ENCODE measurements around the gene MIS12. TPM values are rescaled to one million over a fixed set of nuclear protein-coding genes. Genes with fewer than 3 reads are reported as not detected.
A peak's percentile ranks its signal among the peaks of the same experiment; 100 is the strongest.

MIS12 gene, protein sequence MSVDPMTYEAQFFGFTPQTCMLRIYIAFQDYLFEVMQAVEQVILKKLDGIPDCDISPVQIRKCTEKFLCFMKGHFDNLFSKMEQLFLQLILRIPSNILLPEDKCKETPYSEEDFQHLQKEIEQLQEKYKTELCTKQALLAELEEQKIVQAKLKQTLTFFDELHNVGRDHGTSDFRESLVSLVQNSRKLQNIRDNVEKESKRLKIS
- polyA plus RNA-seq (2012; ENCODE audit: insufficient read length, low read depth): 14.6 TPM

DNA sequence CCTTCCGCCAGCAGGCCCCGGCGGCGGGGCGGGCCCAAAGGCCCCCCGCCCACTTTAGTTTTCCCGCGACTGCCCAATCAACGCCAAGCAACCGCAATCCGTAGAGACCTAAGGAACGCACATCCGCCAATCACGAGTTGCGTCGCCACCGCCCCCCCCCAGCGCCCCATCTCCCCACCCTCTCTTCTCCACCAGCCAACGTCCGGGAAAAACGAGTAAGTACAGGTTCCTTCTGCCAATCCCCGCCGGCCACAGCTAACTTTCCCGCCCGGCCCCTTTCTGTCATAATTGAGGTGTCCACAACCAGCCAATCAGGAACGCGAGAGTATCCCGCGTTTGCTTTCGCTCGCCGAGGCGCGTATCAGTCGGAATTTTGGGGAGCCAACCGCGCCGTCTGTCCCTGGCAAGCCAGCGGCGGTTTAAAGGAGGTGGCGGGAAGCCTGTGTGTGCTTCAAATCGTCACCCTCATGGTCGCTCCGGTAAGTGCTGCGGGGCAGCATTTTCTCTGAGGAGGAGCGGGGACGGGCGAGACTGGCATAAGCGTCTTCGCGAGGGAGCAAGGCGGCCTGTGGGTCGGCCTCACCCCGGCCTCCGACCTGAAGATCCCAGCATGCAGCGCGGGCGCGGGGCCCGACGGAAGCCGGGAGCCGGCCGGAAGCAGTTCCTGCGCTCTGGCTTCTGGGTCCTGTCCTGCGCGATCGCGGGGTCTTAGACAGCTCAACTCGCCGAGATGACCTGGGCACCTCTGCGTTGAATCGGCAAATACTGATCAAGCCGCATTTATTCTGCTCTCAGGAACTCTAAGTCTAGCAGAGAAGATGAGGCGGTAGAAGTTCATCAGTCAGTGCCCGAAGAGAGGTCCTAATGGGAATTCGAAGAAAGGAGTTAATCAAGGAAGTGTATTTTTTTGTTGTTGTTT lies at the start of gene MIS12:
Gene MIS12, plus strand, starts transcription at position 361 of the 919 bp plus-strand sequence. CDS start 2,297 bp downstream, outside the sequence.
- TF ChIP-seq TAF1 (IDR thresholded peaks at IDR 0.05; ENCODE audit: borderline replicate concordance, insufficient read depth, low read length) (peak; percentile 72), POLR2AphosphoS5 (IDR thresholded peaks at IDR 0.05; ENCODE audit: low read depth, low read length) (peak; percentile 83), SIN3A (IDR thresholded peaks at IDR 0.05; ENCODE audit: borderline replicate concordance, insufficient read depth, low read length) (peak; percentile 9; the same call in 1 of the 2 replicates), REST (IDR thresholded peaks at IDR 0.05; ENCODE audit: insufficient read depth in 1 of 2, low read depth in 2 of 2, low read length in 2 of 2) (no peak), FOXP2 (optimal IDR thresholded peaks at IDR 0.05; ENCODE audit: borderline replicate concordance, extremely low read depth, extremely low read length, insufficient read depth) (no peak)

DNA sequence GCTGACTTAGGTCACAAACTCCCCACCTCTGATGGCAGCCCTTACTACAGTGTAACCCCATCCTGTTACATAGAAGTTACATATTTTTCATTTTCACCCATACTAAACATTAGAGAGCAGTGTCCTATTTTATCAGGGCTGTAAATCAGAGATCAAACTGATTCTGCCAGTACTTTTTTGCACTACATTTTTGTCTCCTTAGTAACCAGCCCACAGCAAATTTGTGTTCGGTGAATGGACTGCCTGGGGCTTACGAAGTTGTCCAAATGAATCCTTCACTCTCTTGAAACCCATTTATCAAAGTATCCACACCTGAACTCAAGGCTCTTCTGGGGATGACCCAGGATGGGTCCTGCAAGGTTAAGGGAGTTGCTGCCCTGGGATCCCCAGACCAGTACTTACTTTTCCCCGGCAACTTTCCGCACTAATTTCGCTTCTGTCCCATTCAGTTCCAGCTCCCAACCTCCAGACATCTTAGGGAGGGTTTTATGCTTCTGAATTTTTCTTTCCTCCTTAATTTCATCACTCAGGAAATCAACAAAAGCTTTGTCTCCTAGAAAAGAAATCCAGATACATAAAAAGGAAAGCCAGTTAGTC lies 48.5 kb upstream of the MIS12 start:
- TF ChIP-seq POLR2AphosphoS5 (IDR thresholded peaks at IDR 0.05; ENCODE audit: low read depth, low read length) (no peak), REST (IDR thresholded peaks at IDR 0.05; ENCODE audit: insufficient read depth in 1 of 2, low read depth in 2 of 2, low read length in 2 of 2) (no peak), FOXP2 (optimal IDR thresholded peaks at IDR 0.05; ENCODE audit: borderline replicate concordance, extremely low read depth, extremely low read length, insufficient read depth) (no peak), SIN3A (IDR thresholded peaks at IDR 0.05; ENCODE audit: borderline replicate concordance, insufficient read depth, low read length) (no peak), TAF1 (IDR thresholded peaks at IDR 0.05; ENCODE audit: borderline replicate concordance, insufficient read depth, low read length) (no peak)

GRCh38 chr17:5438716-5439445 lies 47.5 kb upstream of the MIS12 start, which contains the start of gene C1QBP:
C1QBP (minus strand) TSS chr17:5439155; CDS start chr17:5439073, 82 bp downstream.
- peak; percentile 58; the same call in 1 of the 2 replicates for TF ChIP-seq SIN3A (IDR thresholded peaks at IDR 0.05; ENCODE audit: borderline replicate concordance, insufficient read depth, low read length)
- TF ChIP-seq FOXP2 (optimal IDR thresholded peaks at IDR 0.05; ENCODE audit: borderline replicate concordance, extremely low read depth, extremely low read length, insufficient read depth): peak; percentile 59
- peak; percentile 86 for TF ChIP-seq POLR2AphosphoS5 (IDR thresholded peaks at IDR 0.05; ENCODE audit: low read depth, low read length)
- TF ChIP-seq TAF1 (IDR thresholded peaks at IDR 0.05; ENCODE audit: borderline replicate concordance, insufficient read depth, low read length): peak; percentile 88; the same call in 1 of the 2 replicates
- peak in 1 of 2 experiments; percentile 69; a peak in 2 of 4 replicates for TF ChIP-seq REST (IDR thresholded peaks at IDR 0.05; ENCODE audit: insufficient read depth in 1 of 2, low read depth in 2 of 2, low read length in 2 of 2)

GRCh38 chr17:5439446-5439764 lies 47.0 kb upstream of the MIS12 start:
- no peak for TF ChIP-seq POLR2AphosphoS5 (IDR thresholded peaks at IDR 0.05; ENCODE audit: low read depth, low read length)
- TF ChIP-seq REST (IDR thresholded peaks at IDR 0.05; ENCODE audit: insufficient read depth in 1 of 2, low read depth in 2 of 2, low read length in 2 of 2): no peak
- no peak for TF ChIP-seq TAF1 (IDR thresholded peaks at IDR 0.05; ENCODE audit: borderline replicate concordance, insufficient read depth, low read length)
- TF ChIP-seq FOXP2 (optimal IDR thresholded peaks at IDR 0.05; ENCODE audit: borderline replicate concordance, extremely low read depth, extremely low read length, insufficient read depth): no peak
- no peak for TF ChIP-seq SIN3A (IDR thresholded peaks at IDR 0.05; ENCODE audit: borderline replicate concordance, insufficient read depth, low read length)
